Diencephalon (tissue), 1 donor: ENCODE measurements around the gene POM121C. TPM values are rescaled to one million over a fixed set of nuclear protein-coding genes. Genes with fewer than 3 reads are reported as not detected.

Source experiments
- small RNA-seq: library from RNA; depleted of rRNA; stranded (forward); fragments of <200 nt; gene quantifications from one replicate; pipeline ENCODE3, GENCODE V24; 2014
- total RNA-seq: library from RNA; depleted of rRNA; stranded (reverse); fragments of >200 nt; gene quantifications from one replicate; pipeline ENCODE4 v1.2.3, GENCODE V29; 2014

The POM121C gene
- total RNA-seq = 17.3 TPM

GRCh38 chr7:75485979-75486643, at the start of gene POM121C:
TSS of gene POM121C (minus strand) at chr7:75486299. CDS start at chr7:75441496, 44,803 bp downstream.

GRCh38 chr7:75492020-75492419, 5.9 kb upstream of the POM121C start, which contains the start of gene SPDYE5:
TSS of gene SPDYE5 (plus strand) at chr7:75492320. CDS start at chr7:75494048, 1,728 bp downstream.

GRCh38 chr7:75395329-75395728, 90.8 kb downstream of the POM121C start, which contains the start of gene TRIM73:
TSS of gene TRIM73 (plus strand) at chr7:75395629. CDS start at chr7:75398934, 3,305 bp downstream.

Small RNA genes within 50 kb of the gene (small RNA-seq; reads per million reads assigned to genes)
- gene AC211429.1 (not detected), gene RF00019 (not detected)

Other genes with a start within 250 kb of the POM121C start
- gene TRIM73, start 90.7 kb downstream of the POM121C start, total RNA-seq = 4.4 TPM
- gene SPDYE5, start 6.0 kb upstream of the POM121C start, total RNA-seq = not detected